Trophoblast cell (in vitro differentiated cells and primary cell): ENCODE results near the gene CYP20A1. TPM values are rescaled to one million over a fixed set of nuclear protein-coding genes. Genes with fewer than 3 reads are reported as not detected.
"Not testable (repeated sequence)": the region's sequence is repeated elsewhere in the genome, so short reads cannot be mapped to it uniquely, and the experiment has no call there.

ENCODE experiments used
- DNase-seq, 2 donors: peaks; one replicate each; pipeline ENCODE4 v3.0.0-alpha.2; 2016
- H2AFZ ChIP-seq: 2 replicates; pipeline ENCODE4 v1.6.1; 2013; ENCODE audit warnings: low read length, moderate library complexity, mild to moderate bottlenecking; ENCODE audit not compliant: insufficient read depth, poor library complexity
- H2AK5ac ChIP-seq: 2 replicates; pipeline ENCODE4 v1.6.1; 2013; ENCODE audit warnings: mild to moderate bottlenecking, low read length
- H2BK120ac ChIP-seq: 2 replicates; pipeline ENCODE4 v1.6.1; 2013; ENCODE audit warnings: low read length, mild to moderate bottlenecking, moderate library complexity; ENCODE audit not compliant: insufficient read depth, poor library complexity
- H2BK12ac ChIP-seq: 2 replicates; pipeline ENCODE4 v1.6.1; 2013; ENCODE audit warnings: mild to moderate bottlenecking, low read length, moderate library complexity
- H2BK5ac ChIP-seq: 2 replicates; pipeline ENCODE4 v1.6.1; 2013; ENCODE audit warnings: low read length, low read depth, moderate library complexity, mild to moderate bottlenecking; ENCODE audit not compliant: poor library complexity
- H3K14ac ChIP-seq: 2 replicates; pipeline ENCODE4 v1.6.1; 2013; ENCODE audit warnings: mild to moderate bottlenecking, low read length
- H3K18ac ChIP-seq: 2 replicates; pipeline ENCODE4 v1.6.1; 2013; ENCODE audit warnings: mild to moderate bottlenecking, low read length
- H3K23ac ChIP-seq: 2 replicates; pipeline ENCODE4 v1.6.1; 2013; ENCODE audit warnings: low read length
- H3K27ac ChIP-seq: 2 replicates; pipeline ENCODE4 v1.5.1; 2013; ENCODE audit warnings: low read depth, mild to moderate bottlenecking, inconsistent platforms, low read length, moderate library complexity
- H3K27me3 ChIP-seq: 2 replicates; pipeline ENCODE4 v1.6.1; 2013; ENCODE audit warnings: inconsistent platforms, mild to moderate bottlenecking, low read length, moderate library complexity; ENCODE audit not compliant: insufficient read depth
- H3K36me3 ChIP-seq, 2 experiments: 1 replicate in 1 of 2; 2 replicates in 1 of 2; pipeline ENCODE4 v1.6.1; 2013; ENCODE audit warnings: low read length in 2 of 2, mild to moderate bottlenecking in 2 of 2, moderate library complexity in 1 of 2; ENCODE audit not compliant: insufficient read depth in 2 of 2, control insufficient read depth in 1 of 2
- H3K4ac ChIP-seq: 2 replicates; pipeline ENCODE4 v1.6.1; 2013; ENCODE audit warnings: low read depth, mild to moderate bottlenecking, low read length, moderate library complexity
- H3K4me1 ChIP-seq, 2 experiments: 1 replicate in 1 of 2; 2 replicates in 1 of 2; pipeline ENCODE4 v1.6.1; 2013; ENCODE audit warnings: low read length in 2 of 2, mild to moderate bottlenecking in 2 of 2, moderate library complexity in 1 of 2; ENCODE audit not compliant: insufficient read depth in 2 of 2, control insufficient read depth in 1 of 2
- H3K4me2 ChIP-seq: 2 replicates; pipeline ENCODE4 v1.6.1; 2013; ENCODE audit warnings: inconsistent platforms, mild to moderate bottlenecking, low read length, moderate library complexity
- H3K4me3 ChIP-seq: 2 replicates; pipeline ENCODE4 v1.5.1; 2013; ENCODE audit warnings: mild to moderate bottlenecking, low read depth, low read length, inconsistent platforms
- H3K79me1 ChIP-seq: one replicate; pipeline ENCODE4 v1.6.1; 2013; ENCODE audit warnings: low read length
- H3K79me2 ChIP-seq: 2 replicates; pipeline ENCODE4 v1.6.1; 2013; ENCODE audit warnings: low read length, mild to moderate bottlenecking; ENCODE audit not compliant: control insufficient read depth, insufficient read depth, poor library complexity
- H3K9ac ChIP-seq: 2 replicates; pipeline ENCODE4 v1.6.1; 2013; ENCODE audit warnings: mild to moderate bottlenecking, low read length
- H3K9me3 ChIP-seq: 2 replicates; pipeline ENCODE4 v1.6.1; 2013; ENCODE audit warnings: low read depth, mild to moderate bottlenecking, control low read depth, inconsistent platforms, low read length; ENCODE audit not compliant: insufficient read depth
- H4K12ac ChIP-seq: 2 replicates; pipeline ENCODE4 v1.6.1; 2013; ENCODE audit warnings: low read depth, mild to moderate bottlenecking, low read length, moderate library complexity
- H4K8ac ChIP-seq: 2 replicates; pipeline ENCODE4 v1.6.1; 2013; ENCODE audit warnings: low read depth, mild to moderate bottlenecking, low read length, moderate library complexity
- H4K91ac ChIP-seq: one replicate; pipeline ENCODE4 v1.6.1; 2013; ENCODE audit warnings: low read depth, mild to moderate bottlenecking, low read length, moderate library complexity
- WGBS: extraction: QIAGEN DNeasy Blood & Tissue Kit; methylation state at CpG from one replicate; pipeline ENCODE4 v1.1.7; 2013; ENCODE audit warnings: missing lambda C conversion rate; ENCODE audit not compliant: insufficient read length, insufficient coverage; ENCODE audit errors: extremely low coverage; 5-methylcytosine and 5-hydroxymethylcytosine counted together
- polyA plus RNA-seq: library from polyadenylated mRNA; stranded (reverse); fragments of 200-250 nt; gene quantifications from 2 replicates; pipeline ENCODE4 v1.2.3, GENCODE V29; 2013

The CYP20A1 gene, protein sequence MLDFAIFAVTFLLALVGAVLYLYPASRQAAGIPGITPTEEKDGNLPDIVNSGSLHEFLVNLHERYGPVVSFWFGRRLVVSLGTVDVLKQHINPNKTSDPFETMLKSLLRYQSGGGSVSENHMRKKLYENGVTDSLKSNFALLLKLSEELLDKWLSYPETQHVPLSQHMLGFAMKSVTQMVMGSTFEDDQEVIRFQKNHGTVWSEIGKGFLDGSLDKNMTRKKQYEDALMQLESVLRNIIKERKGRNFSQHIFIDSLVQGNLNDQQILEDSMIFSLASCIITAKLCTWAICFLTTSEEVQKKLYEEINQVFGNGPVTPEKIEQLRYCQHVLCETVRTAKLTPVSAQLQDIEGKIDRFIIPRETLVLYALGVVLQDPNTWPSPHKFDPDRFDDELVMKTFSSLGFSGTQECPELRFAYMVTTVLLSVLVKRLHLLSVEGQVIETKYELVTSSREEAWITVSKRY
- polyA plus RNA-seq = 7.8 TPM in 2 replicates

GRCh38 chr2:203238704-203239526, at the start of gene CYP20A1:
CYP20A1 (plus strand) TSS chr2:203239018; CDS start chr2:203239063, 45 bp downstream.
- Histone ChIP-seq H3K79me1 (peaks cover 12% of the 10 kb centered on the region), H3K79me2 (peaks cover 7% of the 10 kb centered on the region), H3K9ac (peak within 1 kb of the TSS; percentile 82), H3K9me3 (no peaks in the 10 kb centered on the region), H3K27me3 (no peaks in the 10 kb centered on the region), H3K4me3 (peak within 1 kb of the TSS; percentile 88), H2BK120ac (peak within 1 kb of the TSS; percentile 92), H3K14ac (peak within 1 kb of the TSS; percentile 94), H4K12ac (peak within 1 kb of the TSS; percentile 94), H3K23ac (no peak within 1 kb of the TSS), H2BK12ac (no peak within 1 kb of the TSS), H2BK5ac (peak within 1 kb of the TSS; percentile 89), H3K4me1 (no peaks in the 10 kb centered on the region), H3K18ac (peak within 1 kb of the TSS; percentile 99), H2AFZ (peak within 1 kb of the TSS; percentile 95), H3K4me2 (peak within 1 kb of the TSS; percentile 87), H3K4ac (peak within 1 kb of the TSS; percentile 92), H4K8ac (peak within 1 kb of the TSS; percentile 95), H3K27ac (peak within 1 kb of the TSS; percentile 95), H3K36me3 (peaks cover 4% of the 10 kb centered on the region in 2 experiments), H2AK5ac (no peak within 1 kb of the TSS), H4K91ac (peak within 1 kb of the TSS; percentile 96)
- WGBS = no CpG with 5 or more reads among the region's 80 CpGs
- peak; percentile 96 to 97 for DNase-seq

- H2AFZ ChIP-seq, H3K4me3 ChIP-seq, H3K4me1 ChIP-seq, H3K9me3 ChIP-seq, H2AK5ac ChIP-seq, H3K79me1 ChIP-seq, H3K27ac ChIP-seq, H3K23ac ChIP-seq, H3K14ac ChIP-seq, DNase-seq, H4K12ac ChIP-seq, H3K18ac ChIP-seq, H4K91ac ChIP-seq, H3K4ac ChIP-seq, H2BK120ac ChIP-seq, H3K4me2 ChIP-seq, H3K79me2 ChIP-seq, H3K27me3 ChIP-seq, H2BK12ac ChIP-seq, H3K9ac ChIP-seq, H4K8ac ChIP-seq, H2BK5ac ChIP-seq, H3K36me3 ChIP-seq: not testable (repeated sequence)
- WGBS = no CpG with 5 or more reads among the region's 17 CpGs
These were observed 48.3 kb upstream of the CYP20A1 start for GRCh38 chr2:203190547-203190946.

DNA sequence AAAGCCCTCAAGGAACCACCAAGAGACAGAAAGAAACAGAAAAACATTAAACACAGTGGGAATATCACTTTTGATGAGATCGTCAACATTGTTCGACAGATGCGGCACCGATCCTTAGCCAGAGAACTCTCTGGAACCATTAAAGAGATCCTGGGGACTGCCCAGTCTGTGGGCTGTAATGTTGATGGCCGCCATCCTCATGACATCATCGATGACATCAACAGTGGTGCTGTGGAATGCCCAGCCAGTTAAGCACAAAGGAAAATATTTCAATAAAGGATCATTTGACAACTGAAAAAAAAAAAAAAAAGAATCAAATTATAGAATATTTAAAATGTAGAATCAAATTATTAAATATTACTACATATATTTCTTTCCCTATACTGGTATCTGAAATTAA, 47.8 kb upstream of the CYP20A1 start:
- H4K12ac ChIP-seq, H3K4me1 ChIP-seq, H2AK5ac ChIP-seq, H3K9ac ChIP-seq, H3K79me1 ChIP-seq, H3K36me3 ChIP-seq, H3K4me3 ChIP-seq, H3K14ac ChIP-seq, H3K4me2 ChIP-seq, H2BK5ac ChIP-seq, DNase-seq, H4K8ac ChIP-seq, H4K91ac ChIP-seq, H3K23ac ChIP-seq, H2AFZ ChIP-seq, H3K27ac ChIP-seq, H2BK12ac ChIP-seq, H2BK120ac ChIP-seq, H3K79me2 ChIP-seq, H3K18ac ChIP-seq, H3K27me3 ChIP-seq, H3K9me3 ChIP-seq, H3K4ac ChIP-seq: not testable (repeated sequence)
- WGBS = no CpG with 5 or more reads among the region's 6 CpGs

DNA sequence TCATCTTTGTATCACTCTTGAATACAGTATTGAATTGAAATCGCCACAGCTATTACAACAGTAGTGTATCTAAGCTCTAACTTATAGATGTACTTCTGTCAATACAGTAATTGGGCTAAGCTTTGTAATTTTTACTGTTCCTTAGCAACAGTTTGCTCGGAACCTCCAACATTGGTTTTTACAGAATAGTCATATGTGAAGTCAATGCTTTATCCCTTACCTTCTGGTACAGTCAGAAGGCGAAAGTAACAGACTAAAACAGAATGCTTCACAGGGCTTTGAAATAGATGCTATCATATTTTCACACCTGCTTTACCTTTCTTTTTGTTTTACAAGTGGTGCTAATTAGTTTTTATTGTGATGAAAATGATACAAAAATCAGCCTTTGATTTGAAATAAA, 46.9 kb upstream of the CYP20A1 start:
- Histone ChIP-seq H3K79me2 (no peaks in the 10 kb centered on the region), H2AK5ac (no peak overlapping the region), H3K9me3 (no peaks in the 10 kb centered on the region), H3K79me1 (no peaks in the 10 kb centered on the region), H3K9ac (no peak overlapping the region), H4K12ac (no peak overlapping the region), H3K14ac (no peak overlapping the region), H3K23ac (no peak overlapping the region), H3K36me3 (peaks cover 4 to 7% of the 10 kb centered on the region in 2 experiments), H3K27me3 (no peaks in the 10 kb centered on the region), H3K27ac (no peak overlapping the region), H2BK12ac (no peak overlapping the region), H3K4me1 (no peaks in the 10 kb centered on the region), H4K8ac (no peak overlapping the region), H3K4ac (no peak overlapping the region), H3K18ac (no peak overlapping the region), H3K4me2 (no peak overlapping the region), H2BK120ac (no peak overlapping the region), H2BK5ac (no peak overlapping the region), H4K91ac (no peak overlapping the region), H3K4me3 (no peak overlapping the region), H2AFZ (no peak overlapping the region)
- no CpG with 5 or more reads among the region's 3 CpGs for WGBS
- DNase-seq = no peak
